ENCODE measurements around the gene MIR17HG.

MIR17HG gene

GRCh38 chr13:91375116-91375729 lies 27.7 kb downstream of the MIR17HG start:
- TF ChIP-seq CTCF (IDR thresholded peaks at IDR 0.05; ENCODE audit: low read depth, low read length), result peak; percentile 59
- no peak overlapping the region for H3K4me3 ChIP-seq (replicated peaks in 1 of 2; ENCODE audit: low read depth in 2 of 2, low read length in 2 of 2)
- DNase-seq (ENCODE audit: low read depth in 2 of 2), result peak; percentile 26 to 37

GRCh38 chr13:91381371-91381770 lies 33.9 kb downstream of the MIR17HG start:
- no peak overlapping the region for H3K4me3 ChIP-seq (replicated peaks in 1 of 2; ENCODE audit: low read depth in 2 of 2, low read length in 2 of 2)
- peak; percentile 25 for TF ChIP-seq CTCF (IDR thresholded peaks at IDR 0.05; ENCODE audit: low read depth, low read length)
- peak; percentile 32 to 51 for DNase-seq (ENCODE audit: low read depth in 2 of 2)

- no peak overlapping the region for H3K4me3 ChIP-seq (replicated peaks in 1 of 2; ENCODE audit: low read depth in 2 of 2, low read length in 2 of 2)
- TF ChIP-seq CTCF (IDR thresholded peaks at IDR 0.05; ENCODE audit: low read depth, low read length), result no peak
- DNase-seq (ENCODE audit: low read depth in 2 of 2), result no peak
Observed at GRCh38 chr13:91383836-91384235, 36.3 kb downstream of the MIR17HG start.

GRCh38 chr13:91384896-91385295 lies 37.4 kb downstream of the MIR17HG start:
- DNase-seq (ENCODE audit: low read depth in 2 of 2), result no peak
- TF ChIP-seq CTCF (IDR thresholded peaks at IDR 0.05; ENCODE audit: low read depth, low read length), result no peak
- H3K4me3 ChIP-seq (replicated peaks in 1 of 2; ENCODE audit: low read depth in 2 of 2, low read length in 2 of 2), result no peak overlapping the region

- TF ChIP-seq CTCF (IDR thresholded peaks at IDR 0.05; ENCODE audit: low read depth, low read length), result no peak
- no peak overlapping the region for H3K4me3 ChIP-seq (replicated peaks in 1 of 2; ENCODE audit: low read depth in 2 of 2, low read length in 2 of 2)
- no peak for DNase-seq (ENCODE audit: low read depth in 2 of 2)
Observed at GRCh38 chr13:91389186-91389585, 41.7 kb downstream of the MIR17HG start.

GRCh38 chr13:91397595-91397994 lies 50.1 kb downstream of the MIR17HG start:
- DNase-seq (ENCODE audit: low read depth in 2 of 2), result no peak
- no peak for TF ChIP-seq CTCF (IDR thresholded peaks at IDR 0.05; ENCODE audit: low read depth, low read length)
- H3K4me3 ChIP-seq (replicated peaks in 1 of 2; ENCODE audit: low read depth in 2 of 2, low read length in 2 of 2), result no peak overlapping the region
